Measurements from ENCODE around the gene RRP1B. TPM values are rescaled to one million over a fixed set of nuclear protein-coding genes. Genes with fewer than 3 reads are reported as not detected.
"Not testable (repeated sequence)": the region's sequence is repeated elsewhere in the genome, so short reads cannot be mapped to it uniquely, and the experiment has no call there.

The RRP1B gene
- total RNA-seq, 2 donors from 2014 or later = 15.8 to 19.1 TPM

- peaks cover 0 to 4% of the 10 kb centered on the region in 2 donors for H3K36me3 ChIP-seq (replicated peaks in 1 of 2; ENCODE audit: insufficient read depth in 1 of 2, low read depth in 2 of 2)
- no peak for TF ChIP-seq POLR2A (IDR thresholded peaks at IDR 0.05)
- no peak for TF ChIP-seq CTCF (IDR thresholded peaks at IDR 0.05)
- WGBS, 2 donors = 87 to 88% methylated on average over 20 of the region's 20 CpGs
- H3K27ac ChIP-seq = no peak overlapping the region
- H3K9me3 ChIP-seq = no peaks in the 10 kb centered on the region
- no peak for DNase-seq
- ATAC-seq = no peak
- intact Hi-C loops (cut with DNase I) = no loop called here
- no peaks in the 10 kb centered on the region for H3K4me1 ChIP-seq
- H3K4me3 ChIP-seq = no peak overlapping the region
- no peaks in the 10 kb centered on the region for H3K27me3 ChIP-seq
Measured at GRCh38 chr21:43669828-43670605, 10.7 kb downstream of the RRP1B start.

- H3K27me3 ChIP-seq = no peaks in the 10 kb centered on the region
- no peak overlapping the region for H3K27ac ChIP-seq
- peaks cover 0 to 27% of the 10 kb centered on the region in 2 donors for H3K36me3 ChIP-seq (replicated peaks in 1 of 2; ENCODE audit: insufficient read depth in 1 of 2, low read depth in 2 of 2)
- 87 to 94% methylated on average over 3 of the region's 3 CpGs for WGBS, 2 donors
- TF ChIP-seq POLR2A (IDR thresholded peaks at IDR 0.05) (no peak), CTCF (IDR thresholded peaks at IDR 0.05) (no peak)
- no peaks in the 10 kb centered on the region for H3K4me1 ChIP-seq
- intact Hi-C loops (cut with DNase I) = no loop called here
- H3K9me3 ChIP-seq = no peaks in the 10 kb centered on the region
- DNase-seq = no peak
- no peak for ATAC-seq
- no peak overlapping the region for H3K4me3 ChIP-seq
Measured at GRCh38 chr21:43675871-43676270, 16.5 kb downstream of the RRP1B start.

- DNase-seq (no peak), ATAC-seq (no peak)
- Histone ChIP-seq H3K36me3 (replicated peaks in 1 of 2; ENCODE audit: insufficient read depth in 1 of 2, low read depth in 2 of 2) (peaks cover 0 to 27% of the 10 kb centered on the region in 2 donors), H3K4me3 (no peak overlapping the region), H3K27me3 (no peaks in the 10 kb centered on the region), H3K9me3 (no peaks in the 10 kb centered on the region), H3K4me1 (no peaks in the 10 kb centered on the region), H3K27ac (no peak overlapping the region)
- no peak for TF ChIP-seq CTCF (IDR thresholded peaks at IDR 0.05)
- no peak for TF ChIP-seq POLR2A (IDR thresholded peaks at IDR 0.05)
- intact Hi-C loops (cut with DNase I) = no loop called here
- 88 to 96% methylated on average over 9 to 15 of the region's 15 CpGs for WGBS, 2 donors
Measured at GRCh38 chr21:43676391-43676790, 17.0 kb downstream of the RRP1B start.

GRCh38 chr21:43679951-43680350, 20.6 kb downstream of the RRP1B start:
- H3K4me3 ChIP-seq = no peak overlapping the region
- H3K36me3 ChIP-seq (replicated peaks in 1 of 2; ENCODE audit: insufficient read depth in 1 of 2, low read depth in 2 of 2) = peaks cover 0 to 32% of the 10 kb centered on the region in 2 donors
- ATAC-seq = no peak
- no peak for DNase-seq
- 93 to 95% methylated on average over 12 of the region's 12 CpGs for WGBS, 2 donors
- no peaks in the 10 kb centered on the region for H3K9me3 ChIP-seq
- H3K27me3 ChIP-seq = no peaks in the 10 kb centered on the region
- TF ChIP-seq POLR2A (IDR thresholded peaks at IDR 0.05) (no peak), CTCF (IDR thresholded peaks at IDR 0.05) (no peak)
- intact Hi-C loops (cut with DNase I) = no loop called here
- H3K4me1 ChIP-seq = no peaks in the 10 kb centered on the region
- no peak overlapping the region for H3K27ac ChIP-seq

- H3K4me3 ChIP-seq; H3K9me3 ChIP-seq; H3K27me3 ChIP-seq; intact Hi-C loops (cut with DNase I); H3K4me1 ChIP-seq; DNase-seq; H3K27ac ChIP-seq; ATAC-seq: not testable (repeated sequence)
- peaks cover 0 to 33% of the 10 kb centered on the region in 2 donors for H3K36me3 ChIP-seq (replicated peaks in 1 of 2; ENCODE audit: insufficient read depth in 1 of 2, low read depth in 2 of 2)
- 84 to 89% methylated on average over 6 of the region's 6 CpGs for WGBS, 2 donors
Measured at GRCh38 chr21:43680421-43680820, 21.1 kb downstream of the RRP1B start.
